Neural progenitor cell (in vitro differentiated cells): ENCODE results near the gene MMEL1.

Experiments used
- CTCF ChIP-seq: fragments of 200-600 bp; sonication (generic); IDR thresholded peaks from 2 replicates; pipeline ENCODE4 v1.5.1; 2017; ENCODE audit warnings: antibody characterized with exemption, mild to moderate bottlenecking
- EZH2 ChIP-seq: fragments of 200-600 bp; sonication (generic); IDR thresholded peaks from 2 replicates; pipeline ENCODE4 v1.6.1; 2017; ENCODE audit warnings: antibody characterized with exemption, mild to moderate bottlenecking, moderate library complexity
- EZH2phosphoT487 ChIP-seq: fragments of 200-600 bp; sonication (generic); IDR thresholded peaks from 2 replicates; pipeline ENCODE4 v1.6.1; 2017; ENCODE audit warnings: antibody characterized with exemption

GRCh38 chr1:2617971-2618470, 14.8 kb downstream of the MMEL1 start:
- no peak for TF ChIP-seq CTCF
- TF ChIP-seq EZH2, result no peak
- TF ChIP-seq EZH2phosphoT487, result no peak
